IMR-90 (cell line): ENCODE results near the gene TNIP1. TPM values are rescaled to one million over a fixed set of nuclear protein-coding genes. Genes with fewer than 3 reads are reported as not detected.
A peak's percentile ranks its signal among the peaks of the same experiment; 100 is the strongest.

Source experiments
- ATAC-seq: fragments of 200-7000 bp; cut with Tn5 transposase; 2 replicates; pipeline ENCODE4 v1.9.1; 2020; ENCODE audit warnings: low read depth, mild to moderate bottlenecking, moderate library complexity
- BruUV-seq: library from RNA; stranded (reverse); fragments of 400-500 nt; replicated peaks from 2 replicates; lab custom pipeline; 2021; lab: Mats Ljungman, UMichigan
- CTCF ChIA-PET: fragments of 300-600 bp; formaldehyde crosslinking; extraction: SDS; loops from one replicate; lab custom pipeline; 2021; ENCODE audit warnings: antibody characterized with exemption; lab: Yijun Ruan, JAX
- POLR2A ChIA-PET: fragments of 300-600 bp; sonication (Branson Sonifier 250); formaldehyde crosslinking; loops from one replicate; lab custom pipeline; 2022; ENCODE audit warnings: antibody characterized with exemption; ENCODE audit not compliant: unreplicated experiment; lab: Charles Lee
- DNase-seq: peaks from one replicate; pipeline ENCODE4 v3.0.0; 2013
- H2AFZ ChIP-seq: replicated peaks from 2 replicates; pipeline ENCODE3; 2013; ENCODE audit warnings: low read length, mild to moderate bottlenecking; ENCODE audit not compliant: poor library complexity
- H2AK5ac ChIP-seq: 2 replicates; pipeline ENCODE4 v1.6.1; 2013; ENCODE audit warnings: low read depth, low read length, inconsistent platforms
- H2AK9ac ChIP-seq: replicated peaks from 2 replicates; pipeline ENCODE3; 2013; ENCODE audit warnings: mild to moderate bottlenecking, low read depth, low read length, moderate library complexity; ENCODE audit not compliant: poor library complexity
- H2BK120ac ChIP-seq: 2 replicates; pipeline ENCODE4 v1.6.1; 2013; ENCODE audit warnings: low read depth, low read length, inconsistent platforms
- H2BK15ac ChIP-seq: 3 replicates; pipeline ENCODE4 v1.6.1; 2013; ENCODE audit warnings: low read depth, low read length, inconsistent platforms
- H2BK20ac ChIP-seq: 2 replicates; pipeline ENCODE4 v1.6.1; 2013; ENCODE audit warnings: low read depth, mild to moderate bottlenecking, inconsistent platforms, low read length, moderate library complexity
- H2BK5ac ChIP-seq: 2 replicates; pipeline ENCODE4 v1.6.1; 2013; ENCODE audit warnings: mild to moderate bottlenecking, low read depth, low read length, inconsistent platforms; ENCODE audit not compliant: poor library complexity, severe bottlenecking
- H3K14ac ChIP-seq: replicated peaks from 2 replicates; pipeline ENCODE4 v1.6.1; 2013; ENCODE audit warnings: low read depth, low read length, inconsistent platforms
- H3K18ac ChIP-seq: 2 replicates; pipeline ENCODE4 v1.6.1; 2013; ENCODE audit warnings: low read depth, low read length, control low read depth
- H3K23ac ChIP-seq: 2 replicates; pipeline ENCODE4 v1.6.1; 2013; ENCODE audit warnings: low read depth, low read length, inconsistent platforms
- H3K27ac ChIP-seq: 2 replicates; pipeline ENCODE4 v1.5.1; 2013; ENCODE audit warnings: mild to moderate bottlenecking, control low read depth, low read length; ENCODE audit not compliant: insufficient read depth
- H3K27me3 ChIP-seq: 2 replicates; pipeline ENCODE4 v1.6.1; 2013; ENCODE audit warnings: low read length; ENCODE audit not compliant: control insufficient read depth, insufficient read depth
- H3K36me3 ChIP-seq: 2 replicates; pipeline ENCODE4 v1.6.1; 2013; ENCODE audit warnings: low read length, mixed read lengths; ENCODE audit not compliant: control insufficient read depth, insufficient read depth
- H3K4ac ChIP-seq: 2 replicates; pipeline ENCODE4 v1.6.1; 2013; ENCODE audit warnings: low read depth, low read length, inconsistent platforms
- H3K4me1 ChIP-seq: 2 replicates; pipeline ENCODE4 v1.6.1; 2013; ENCODE audit warnings: low read length, mixed read lengths; ENCODE audit not compliant: control insufficient read depth, insufficient read depth
- H3K4me2 ChIP-seq: 2 replicates; pipeline ENCODE4 v1.6.1; 2013; ENCODE audit warnings: low read depth, mild to moderate bottlenecking, control low read depth, low read length, moderate library complexity
- H3K4me3 ChIP-seq: 2 replicates; pipeline ENCODE4 v1.5.1; 2013; ENCODE audit warnings: low read depth, mild to moderate bottlenecking, control low read depth, low read length, moderate library complexity; ENCODE audit not compliant: insufficient read depth
- H3K56ac ChIP-seq: 2 replicates; pipeline ENCODE4 v1.6.1; 2013; ENCODE audit warnings: low read length, inconsistent platforms; ENCODE audit not compliant: insufficient read depth; ENCODE audit errors: extremely low read depth
- H3K79me1 ChIP-seq, 2 experiments: 2 replicates each; pipeline ENCODE4 v1.6.1; 2013; ENCODE audit warnings: low read length in 2 of 2, inconsistent platforms in 1 of 2, low read depth in 1 of 2
- H3K9ac ChIP-seq: 2 replicates; pipeline ENCODE4 v1.6.1; 2013; ENCODE audit warnings: low read depth, low read length, control low read depth
- H3K9me1 ChIP-seq: 2 replicates; pipeline ENCODE4 v1.6.1; 2013; ENCODE audit warnings: low read length, inconsistent platforms; ENCODE audit not compliant: insufficient read depth
- H3K9me3 ChIP-seq: 2 replicates; pipeline ENCODE4 v1.6.1; 2013; ENCODE audit warnings: low read length; ENCODE audit not compliant: control insufficient read depth, insufficient read depth
- H4K20me1 ChIP-seq: 2 replicates; pipeline ENCODE4 v1.6.1; 2013; ENCODE audit warnings: low read length, inconsistent platforms; ENCODE audit not compliant: insufficient read depth
- H4K5ac ChIP-seq: 2 replicates; pipeline ENCODE4 v1.6.1; 2013; ENCODE audit warnings: mild to moderate bottlenecking, low read depth, low read length, control low read depth
- H4K8ac ChIP-seq, 2 experiments: 2 replicates each; pipeline ENCODE4 v1.6.1; 2013; ENCODE audit warnings: low read depth in 2 of 2, low read length in 2 of 2, control low read depth in 1 of 2, inconsistent platforms in 1 of 2
- H4K91ac ChIP-seq: 2 replicates; pipeline ENCODE4 v1.6.1; 2013; ENCODE audit warnings: low read depth, low read length, inconsistent platforms; ENCODE audit not compliant: insufficient read depth
- CHD1 ChIP-seq: IDR thresholded peaks from 2 replicates; pipeline ENCODE4 v1.6.1; 2012; ENCODE audit warnings: low read depth, low read length, improper control_type of control experiment
- RCOR1 ChIP-seq: IDR thresholded peaks from 2 replicates; pipeline ENCODE4 v1.6.1; 2012; ENCODE audit warnings: mild to moderate bottlenecking, low read length, improper control_type of control experiment; ENCODE audit not compliant: insufficient replicate concordance
- WGBS, 2 experiments: methylation state at CpG; one replicate each; pipeline versions ENCODE4 v1.1.5 to v1.1.7; 2013; ENCODE audit warnings: missing lambda C conversion rate in 2 of 2; ENCODE audit not compliant: insufficient read length in 1 of 2; ENCODE audit errors: extremely low coverage in 2 of 2; 5-methylcytosine and 5-hydroxymethylcytosine counted together
- dilution Hi-C: fragments of 300-500 bp; cut with HindIII; formaldehyde crosslinking; loops from one replicate; pipeline ENCODE4 v1.14.3; 2018; ENCODE audit warnings: low sequenced_read_pairs; ENCODE audit not compliant: unreplicated experiment
- in situ Hi-C: fragments of 300-500 bp; cut with MboI; formaldehyde crosslinking; loops from 3 replicates; pipeline ENCODE4 v1.14.3; 2019; ENCODE audit warnings: low sequenced_read_pairs, inconsistent platforms, mixed read lengths
- intact Hi-C: fragments of 100-400 bp; cut with micrococcal nuclease; formaldehyde crosslinking; loops from 2 replicates; pipeline ENCODE4 v1.10.0; 2022
- polyA plus RNA-seq, 3 experiments: library from polyadenylated mRNA; depleted of rRNA; stranded (reverse); fragments of >200 nt; gene quantifications; 2 replicates each; pipeline ENCODE4 v1.2.3, GENCODE V29; 2012; ENCODE audit warnings: low replicate concordance in 1 of 3
- total RNA-seq: library from RNA; depleted of rRNA; stranded (reverse); fragments of >200 nt; gene quantifications from 2 replicates; pipeline ENCODE4 v1.2.3, GENCODE V29; 2012

Gene TNIP1
- total and polyA plus RNA-seq, 2 of the 4 experiments (the other 2 are of a cell fraction) = 63.8 to 92.8 TPM

GRCh38 chr5:151083081-151083676 lies 2.3 kb upstream of the TNIP1 start:
- no peak overlapping the region for H3K27ac ChIP-seq
- no TSS peak for BruUV-seq
- peak overlapping the region; percentile 20; the same call in 1 of the 2 replicates for H3K4ac ChIP-seq
- 0 out of 2 replicates have a peak overlapping the region, but pooled peaks have one; percentile 16 for H3K23ac ChIP-seq
- no peak overlapping the region; the same call in 1 of the 2 replicates for H4K91ac ChIP-seq
- no peak overlapping the region for H2BK5ac ChIP-seq
- CTCF ChIA-PET = interaction anchor here (0.8 kb wide), 1 partner anchor 33 kb away, joined by 3 read pairs; no protein-coding TSS in a partner anchor
- H4K20me1 ChIP-seq = peaks cover 18% of the 10 kb centered on the region
- POLR2A ChIA-PET = no interaction called here
- no peaks in the 10 kb centered on the region for H3K27me3 ChIP-seq
- no peak overlapping the region for H4K5ac ChIP-seq
- no peak overlapping the region for H2AFZ ChIP-seq
- in situ Hi-C loops = no loop called here
- no peak overlapping the region for H2BK15ac ChIP-seq
- H4K8ac ChIP-seq = peak overlapping the region in 1 of 2 experiments; percentile 13; a peak in 1 of 4 replicates
- no peaks in the 10 kb centered on the region for H3K9me3 ChIP-seq
- peaks cover 17% of the 10 kb centered on the region for H3K4me1 ChIP-seq
- H2AK9ac ChIP-seq = no peak overlapping the region
- TF ChIP-seq RCOR1 = no peak
- no peak for TF ChIP-seq CHD1
- H2AK5ac ChIP-seq = peak overlapping the region; percentile 35
- no peak overlapping the region for H3K9ac ChIP-seq
- dilution Hi-C loops = no loop called here
- peaks cover 22% of the 10 kb centered on the region for H3K9me1 ChIP-seq
- no peak overlapping the region for H2BK20ac ChIP-seq
- H3K14ac ChIP-seq = no peak overlapping the region
- DNase-seq = peak; percentile 36
- no peak for ATAC-seq
- no peak overlapping the region for H3K4me3 ChIP-seq
- H3K79me1 ChIP-seq = peaks cover 18 to 55% of the 10 kb centered on the region in 2 experiments; a peak in 3 of 4 replicates
- no CpG with 5 or more reads among the region's 3 CpGs for WGBS, 2 experiments
- H3K36me3 ChIP-seq = peaks cover 3% of the 10 kb centered on the region
- H3K18ac ChIP-seq = no peak overlapping the region
- intact Hi-C loops = no loop called here
- peak overlapping the region; percentile 24; the same call in 1 of the 2 replicates for H2BK120ac ChIP-seq
- no peak overlapping the region for H3K56ac ChIP-seq
- no peak overlapping the region for H3K4me2 ChIP-seq
